HG02759 (cell line): Measurements from ENCODE around the gene SETD1A.

ENCODE experiments used
- ATAC-seq: cut with Tn5 transposase; IDR thresholded peaks from one replicate; pipeline ENCODE4 v1.9.1; 2021; ENCODE audit warnings: mild to moderate bottlenecking, moderate library complexity; ENCODE audit not compliant: unreplicated experiment

SETD1A gene

GRCh38 chr16:30957456-30958174 is at the start of gene SETD1A:
Gene SETD1A, plus strand, starts transcription at chr16:30957754. Its CDS starts 978 bp downstream, at chr16:30958732.
- peak; percentile 77 for ATAC-seq

- no peak for ATAC-seq
Observed at GRCh38 chr16:30910427-30911029, 47.0 kb upstream of the SETD1A start.

- no peak for ATAC-seq
Observed at GRCh38 chr16:30912794-30913412, 44.7 kb upstream of the SETD1A start.

- no peak for ATAC-seq
Observed at GRCh38 chr16:30914830-30915229, 42.7 kb upstream of the SETD1A start.

GRCh38 chr16:30918614-30919013 is 38.9 kb upstream of the SETD1A start:
- no peak for ATAC-seq

- no peak for ATAC-seq
Observed at GRCh38 chr16:30920891-30921290, 36.7 kb upstream of the SETD1A start.

- no peak for ATAC-seq
Observed at GRCh38 chr16:30921459-30921747, 36.2 kb upstream of the SETD1A start.

- ATAC-seq, result peak; percentile 0
Observed at GRCh38 chr16:30921748-30922419, 35.7 kb upstream of the SETD1A start.

- peak; percentile 73 for ATAC-seq
Observed at GRCh38 chr16:30922420-30922959, 35.1 kb upstream of the SETD1A start.

GRCh38 chr16:30922960-30923535 is 34.5 kb upstream of the SETD1A start:
- ATAC-seq, result peak; percentile 69

GRCh38 chr16:30923554-30924075 is 33.9 kb upstream of the SETD1A start, which contains the start of gene FBXL19:
Gene FBXL19, plus strand, starts transcription at chr16:30923572. Its CDS starts 2,183 bp downstream, at chr16:30925755.
- no peak for ATAC-seq

GRCh38 chr16:30924076-30924912 is 33.3 kb upstream of the SETD1A start:
- no peak for ATAC-seq

GRCh38 chr16:30924913-30925631 is 32.5 kb upstream of the SETD1A start:
- ATAC-seq, result no peak

- no peak for ATAC-seq
Observed at GRCh38 chr16:30925632-30925987, 31.9 kb upstream of the SETD1A start.

- no peak for ATAC-seq
Observed at GRCh38 chr16:30925995-30926811, 31.4 kb upstream of the SETD1A start.

- ATAC-seq, result no peak
Observed at GRCh38 chr16:30926937-30927788, 30.4 kb upstream of the SETD1A start.

GRCh38 chr16:30927789-30928378 is 29.7 kb upstream of the SETD1A start:
- no peak for ATAC-seq
